ENCODE data around the gene GLO1. TPM values are rescaled to one million over a fixed set of nuclear protein-coding genes. Genes with fewer than 3 reads are reported as not detected.

GLO1 gene
- total and polyA plus RNA-seq, 2 donors, result 67.9 to 160 TPM

DNA sequence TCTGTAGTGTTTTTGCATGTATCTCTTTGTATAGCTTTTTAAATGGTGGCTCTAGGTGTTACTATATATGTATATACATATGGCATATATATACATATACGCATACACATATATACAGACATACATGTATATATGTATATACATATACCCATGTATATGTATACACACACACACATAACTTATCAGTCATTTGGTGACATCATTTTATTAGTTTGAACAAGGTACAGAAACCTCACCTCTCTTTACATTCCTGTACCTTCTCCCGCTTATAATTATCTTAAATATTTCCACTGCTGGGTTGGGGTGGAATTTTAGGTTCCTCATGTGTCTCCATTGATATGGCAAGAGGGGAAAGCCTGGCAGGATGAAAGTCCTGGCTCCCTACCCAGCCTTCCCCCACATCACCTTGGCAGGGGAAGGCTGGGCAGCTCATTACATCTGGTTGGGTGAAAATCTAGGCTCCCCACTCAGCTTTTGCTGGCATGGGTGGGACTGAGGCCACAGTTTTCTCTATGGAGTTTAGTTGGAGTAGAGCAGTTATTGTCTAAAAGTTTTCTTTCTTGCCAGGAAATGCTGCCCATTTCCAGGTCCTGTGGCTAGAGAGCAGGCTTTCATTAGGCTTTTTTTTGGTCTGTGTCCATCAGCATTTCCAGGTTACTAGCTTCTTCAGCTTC, 7.6 kb downstream of the GLO1 start:
- no peak for DNase-seq (ENCODE audit: extremely low spot score)
- WGBS, result 95% methylated on average over 2 of the region's 2 CpGs
- no peak overlapping the region for H3K27ac ChIP-seq (ENCODE audit: low read depth)
- H3K36me3 ChIP-seq (ENCODE audit: insufficient read depth), result no peaks in the 10 kb centered on the region
- no peaks in the 10 kb centered on the region for H3K4me1 ChIP-seq (ENCODE audit: insufficient read depth)
- no peak overlapping the region for H3K4me3 ChIP-seq (ENCODE audit: low read depth, low read length)

DNA sequence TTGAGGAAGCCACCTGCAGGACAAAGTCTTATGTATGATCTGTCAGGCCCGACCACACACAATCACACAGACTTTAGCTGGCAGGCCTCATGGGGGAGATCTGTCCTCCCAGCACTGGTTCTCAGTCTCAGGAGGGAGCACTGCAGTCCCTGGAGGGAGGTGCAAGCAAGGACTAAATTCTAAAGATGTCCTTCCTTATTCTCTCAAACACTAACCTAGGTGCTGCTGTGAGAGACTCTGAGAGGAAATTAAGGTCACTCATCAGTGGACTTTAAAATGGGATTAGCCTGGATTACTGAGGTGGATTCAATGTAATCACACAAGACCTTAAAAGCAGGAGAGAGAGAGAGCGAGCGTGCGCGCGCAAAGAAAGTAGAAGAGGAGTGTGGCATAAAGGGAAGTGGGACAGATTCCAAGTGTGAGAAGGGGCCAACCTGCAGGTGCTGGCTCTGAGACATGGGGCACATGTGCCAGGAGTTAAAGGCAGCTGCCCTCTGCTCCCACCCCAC, 14.3 kb downstream of the GLO1 start:
- Histone ChIP-seq H3K4me3 (ENCODE audit: low read depth, low read length) (no peak overlapping the region), H3K4me1 (ENCODE audit: insufficient read depth) (no peaks in the 10 kb centered on the region), H3K36me3 (ENCODE audit: insufficient read depth) (no peaks in the 10 kb centered on the region), H3K27ac (ENCODE audit: low read depth) (no peak overlapping the region)
- WGBS, result 78% methylated on average over 6 of the region's 6 CpGs
- DNase-seq (ENCODE audit: extremely low spot score), result no peak

- Histone ChIP-seq H3K27ac (ENCODE audit: low read depth) (no peak overlapping the region), H3K4me3 (ENCODE audit: low read depth, low read length) (no peak overlapping the region), H3K4me1 (ENCODE audit: insufficient read depth) (no peaks in the 10 kb centered on the region), H3K36me3 (ENCODE audit: insufficient read depth) (peaks cover 2% of the 10 kb centered on the region)
- 94% methylated on average over 1 of the region's 1 CpG for WGBS
- DNase-seq (ENCODE audit: extremely low spot score), result no peak
Measured at GRCh38 chr6:38687549-38687948, 15.4 kb downstream of the GLO1 start.

GRCh38 chr6:38687043-38687353, 15.9 kb downstream of the GLO1 start:
- DNase-seq (ENCODE audit: extremely low spot score), result no peak
- no peaks in the 10 kb centered on the region for H3K4me1 ChIP-seq (ENCODE audit: insufficient read depth)
- no peak overlapping the region for H3K4me3 ChIP-seq (ENCODE audit: low read depth, low read length)
- no peak overlapping the region for H3K27ac ChIP-seq (ENCODE audit: low read depth)
- WGBS, result 88% methylated on average over 2 of the region's 2 CpGs
- peaks cover 2% of the 10 kb centered on the region for H3K36me3 ChIP-seq (ENCODE audit: insufficient read depth)

DNA sequence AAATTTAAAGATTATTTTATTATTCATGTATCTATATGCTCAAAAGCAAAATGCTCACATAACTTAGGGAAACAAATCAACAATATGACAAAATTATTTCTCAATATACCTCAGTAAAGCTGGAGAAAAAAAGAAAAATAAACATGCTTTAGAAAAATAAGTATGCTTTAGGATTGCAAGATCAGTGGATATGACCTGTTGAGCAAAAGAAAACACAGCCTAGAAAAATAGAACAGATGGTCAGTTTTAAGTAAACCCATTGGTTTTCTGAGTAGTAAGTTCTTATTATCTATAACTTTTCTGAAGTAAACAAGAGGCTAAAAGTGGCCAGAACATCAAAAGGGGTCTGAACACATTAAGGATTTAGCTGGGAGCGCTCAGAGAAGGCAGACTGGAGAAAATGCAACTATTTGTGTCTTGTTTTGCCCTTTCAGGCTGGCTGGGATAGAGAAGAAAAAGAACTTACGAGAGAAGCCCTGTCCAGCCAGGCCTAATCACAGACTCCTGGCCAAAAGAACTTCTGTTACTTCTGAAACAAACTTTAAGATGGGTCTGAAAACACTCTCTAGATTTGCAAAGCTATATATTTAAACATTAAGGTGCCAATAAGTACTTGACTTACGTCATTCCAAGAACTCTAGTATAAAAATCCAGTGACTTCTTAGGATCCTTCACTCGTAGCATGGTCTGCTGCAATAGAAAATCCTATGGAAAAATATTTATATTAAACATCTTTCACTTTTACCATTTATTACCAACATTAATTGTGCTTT, 16.5 kb downstream of the GLO1 start:
- Histone ChIP-seq H3K4me1 (ENCODE audit: insufficient read depth) (no peaks in the 10 kb centered on the region), H3K36me3 (ENCODE audit: insufficient read depth) (peaks cover 2% of the 10 kb centered on the region), H3K4me3 (ENCODE audit: low read depth, low read length) (no peak overlapping the region), H3K27ac (ENCODE audit: low read depth) (no peak overlapping the region)
- DNase-seq (ENCODE audit: extremely low spot score), result no peak
- 67% methylated on average over 4 of the region's 4 CpGs for WGBS

DNA sequence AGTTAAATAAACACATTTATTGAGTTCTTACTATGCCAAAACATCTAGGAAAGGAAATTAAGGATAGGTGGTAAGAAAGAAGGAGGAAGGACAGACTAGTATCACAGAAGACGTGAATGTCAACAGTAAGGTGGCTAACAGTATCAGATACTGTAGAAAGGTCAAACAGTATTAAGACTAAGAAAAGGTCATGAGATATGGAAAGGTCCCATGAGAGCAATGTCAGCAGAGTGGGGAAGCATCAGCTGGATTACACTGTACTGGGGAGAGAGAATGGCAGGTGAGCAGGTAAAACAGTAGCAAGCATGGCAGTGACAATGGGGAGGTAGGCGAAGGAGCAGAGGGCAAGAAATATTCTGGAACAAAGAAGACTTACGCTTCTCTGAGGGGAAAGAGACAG, 18.0 kb downstream of the GLO1 start:
- WGBS, result 92% methylated on average over 3 of the region's 3 CpGs
- peaks cover 2% of the 10 kb centered on the region for H3K36me3 ChIP-seq (ENCODE audit: insufficient read depth)
- DNase-seq (ENCODE audit: extremely low spot score), result no peak
- H3K4me1 ChIP-seq (ENCODE audit: insufficient read depth), result no peaks in the 10 kb centered on the region
- H3K4me3 ChIP-seq (ENCODE audit: low read depth, low read length), result no peak overlapping the region
- no peak overlapping the region for H3K27ac ChIP-seq (ENCODE audit: low read depth)

GRCh38 chr6:38684237-38684636, 18.7 kb downstream of the GLO1 start:
- Histone ChIP-seq H3K36me3 (ENCODE audit: insufficient read depth) (peaks cover 2% of the 10 kb centered on the region), H3K4me3 (ENCODE audit: low read depth, low read length) (no peak overlapping the region), H3K27ac (ENCODE audit: low read depth) (no peak overlapping the region), H3K4me1 (ENCODE audit: insufficient read depth) (no peaks in the 10 kb centered on the region)
- DNase-seq (ENCODE audit: extremely low spot score), result no peak
- 94% methylated on average over 1 of the region's 1 CpG for WGBS

GRCh38 chr6:38681850-38682249, 21.1 kb downstream of the GLO1 start:
- Histone ChIP-seq H3K4me1 (ENCODE audit: insufficient read depth) (no peaks in the 10 kb centered on the region), H3K4me3 (ENCODE audit: low read depth, low read length) (no peak overlapping the region), H3K36me3 (ENCODE audit: insufficient read depth) (peaks cover 2% of the 10 kb centered on the region), H3K27ac (ENCODE audit: low read depth) (no peak overlapping the region)
- no peak for DNase-seq (ENCODE audit: extremely low spot score)
- WGBS, result 95% methylated on average over 2 of the region's 2 CpGs

- H3K4me1 ChIP-seq (ENCODE audit: insufficient read depth), result no peaks in the 10 kb centered on the region
- 96% methylated on average over 1 of the region's 1 CpG for WGBS
- H3K4me3 ChIP-seq (ENCODE audit: low read depth, low read length), result no peak overlapping the region
- H3K36me3 ChIP-seq (ENCODE audit: insufficient read depth), result peaks cover 4% of the 10 kb centered on the region
- H3K27ac ChIP-seq (ENCODE audit: low read depth), result no peak overlapping the region
- no peak for DNase-seq (ENCODE audit: extremely low spot score)
Measured at GRCh38 chr6:38679668-38680067, 23.3 kb downstream of the GLO1 start.

- Histone ChIP-seq H3K4me3 (ENCODE audit: low read depth, low read length) (no peak overlapping the region), H3K4me1 (ENCODE audit: insufficient read depth) (no peaks in the 10 kb centered on the region), H3K36me3 (ENCODE audit: insufficient read depth) (peaks cover 4% of the 10 kb centered on the region), H3K27ac (ENCODE audit: low read depth) (no peak overlapping the region)
- WGBS, result 93% methylated on average over 7 of the region's 7 CpGs
- DNase-seq (ENCODE audit: extremely low spot score), result no peak
Measured at GRCh38 chr6:38678178-38678760, 24.7 kb downstream of the GLO1 start.

- Histone ChIP-seq H3K4me3 (ENCODE audit: low read depth, low read length) (no peak overlapping the region), H3K36me3 (ENCODE audit: insufficient read depth) (peaks cover 2% of the 10 kb centered on the region), H3K4me1 (ENCODE audit: insufficient read depth) (no peaks in the 10 kb centered on the region), H3K27ac (ENCODE audit: low read depth) (no peak overlapping the region)
- 91% methylated on average over 1 of the region's 1 CpG for WGBS
- no peak for DNase-seq (ENCODE audit: extremely low spot score)
Measured at GRCh38 chr6:38676974-38677544, 25.9 kb downstream of the GLO1 start.

DNA sequence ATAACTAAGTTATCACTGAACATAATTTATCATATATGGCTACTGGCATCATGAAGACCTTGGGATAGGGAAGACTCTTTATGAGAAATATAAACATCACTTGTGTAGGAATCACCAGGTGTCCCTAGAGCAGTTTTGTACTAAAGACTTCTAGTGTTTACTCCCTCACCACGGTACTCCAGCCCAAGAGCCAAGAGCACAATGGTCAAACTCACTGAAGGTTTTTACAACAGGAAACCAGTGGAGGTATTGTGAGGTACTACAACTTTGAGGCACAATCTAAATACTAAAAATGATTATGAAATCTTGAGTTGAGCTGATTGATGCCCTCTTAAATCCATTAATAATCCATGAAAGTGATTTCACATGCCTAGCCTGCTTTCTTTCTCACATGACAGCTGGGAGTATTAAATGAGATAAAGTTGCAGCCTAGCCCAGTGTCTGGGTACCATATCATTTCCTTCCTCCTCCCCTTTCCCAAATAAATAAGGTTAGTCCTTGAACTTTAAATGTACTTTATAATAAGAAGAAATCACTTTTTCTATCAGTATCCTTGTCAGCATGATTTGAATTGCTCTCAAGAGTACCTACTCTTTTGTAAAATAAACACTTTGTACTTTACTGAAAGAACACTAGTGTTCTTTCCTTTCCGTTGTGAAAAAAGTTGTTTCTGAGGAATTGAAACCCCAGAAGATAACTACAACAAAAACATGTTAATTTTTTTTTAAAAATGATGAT, 26.5 kb downstream of the GLO1 start:
- peaks cover 2% of the 10 kb centered on the region for H3K36me3 ChIP-seq (ENCODE audit: insufficient read depth)
- no peaks in the 10 kb centered on the region for H3K4me1 ChIP-seq (ENCODE audit: insufficient read depth)
- no peak overlapping the region for H3K27ac ChIP-seq (ENCODE audit: low read depth)
- 78% methylated on average over 2 of the region's 2 CpGs for WGBS
- no peak overlapping the region for H3K4me3 ChIP-seq (ENCODE audit: low read depth, low read length)
- DNase-seq (ENCODE audit: extremely low spot score), result no peak

GRCh38 chr6:38673397-38674165, 29.4 kb downstream of the GLO1 start:
- DNase-seq (ENCODE audit: extremely low spot score), result no peak
- Histone ChIP-seq H3K4me1 (ENCODE audit: insufficient read depth) (no peaks in the 10 kb centered on the region), H3K27ac (ENCODE audit: low read depth) (no peak overlapping the region), H3K4me3 (ENCODE audit: low read depth, low read length) (no peak overlapping the region), H3K36me3 (ENCODE audit: insufficient read depth) (peaks cover 2% of the 10 kb centered on the region)
- WGBS, result 49% methylated on average over 9 of the region's 9 CpGs

All from urinary bladder (tissue), 4 donors.